AG09309 (cell line): Measurements from ENCODE around the gene SLIT3.
"Not testable (repeated sequence)": the region's sequence is repeated elsewhere in the genome, so short reads cannot be mapped to it uniquely, and the experiment has no call there.

Experiments used
- DNase-seq: peaks from one replicate; pipeline ENCODE4 v3.0.0-alpha.2; 2010; ENCODE audit warnings: low read depth
- H3K4me3 ChIP-seq: 2 replicates; pipeline ENCODE4 v1.5.1; 2011; ENCODE audit warnings: mild to moderate bottlenecking, low read depth, low read length, moderate library complexity; ENCODE audit not compliant: control insufficient read depth
- CTCF ChIP-seq: IDR thresholded peaks from 2 replicates; pipeline ENCODE4 v1.5.1; 2011; ENCODE audit warnings: mild to moderate bottlenecking, low read depth, low read length, inconsistent platforms; ENCODE audit not compliant: insufficient read depth, control insufficient read depth; ENCODE audit errors: missing control alignments

SLIT3 gene

GRCh38 chr5:169116961-169117461 lies 183.9 kb downstream of the SLIT3 start:
- no peak overlapping the region for H3K4me3 ChIP-seq
- peak; percentile 21 for TF ChIP-seq CTCF
- DNase-seq: no peak

- H3K4me3 ChIP-seq: no peak overlapping the region
- DNase-seq: no peak
- TF ChIP-seq CTCF: no peak
These were observed 185.3 kb downstream of the SLIT3 start for GRCh38 chr5:169115461-169116124.

- no peak for TF ChIP-seq CTCF
- no peak overlapping the region for H3K4me3 ChIP-seq
- DNase-seq: no peak
These were observed 186.4 kb downstream of the SLIT3 start for GRCh38 chr5:169114466-169115065.

GRCh38 chr5:169112016-169112415 lies 188.9 kb downstream of the SLIT3 start:
- no peak overlapping the region for H3K4me3 ChIP-seq
- TF ChIP-seq CTCF: no peak
- no peak for DNase-seq

GRCh38 chr5:169106911-169107706 lies 193.8 kb downstream of the SLIT3 start:
- no peak for TF ChIP-seq CTCF
- no peak overlapping the region for H3K4me3 ChIP-seq
- peak; percentile 17 for DNase-seq

- not testable (repeated sequence) for DNase-seq
These were observed 195.4 kb downstream of the SLIT3 start for GRCh38 chr5:169105582-169105981.

More at GRCh38 chr5:169105582-169105981, 195.4 kb downstream of the SLIT3 start:
- not testable (repeated sequence) for H3K4me3 ChIP-seq
